ENCODE measurements around the gene AVP.
A peak's percentile ranks its signal among the peaks of the same experiment; 100 is the strongest.

DNA sequence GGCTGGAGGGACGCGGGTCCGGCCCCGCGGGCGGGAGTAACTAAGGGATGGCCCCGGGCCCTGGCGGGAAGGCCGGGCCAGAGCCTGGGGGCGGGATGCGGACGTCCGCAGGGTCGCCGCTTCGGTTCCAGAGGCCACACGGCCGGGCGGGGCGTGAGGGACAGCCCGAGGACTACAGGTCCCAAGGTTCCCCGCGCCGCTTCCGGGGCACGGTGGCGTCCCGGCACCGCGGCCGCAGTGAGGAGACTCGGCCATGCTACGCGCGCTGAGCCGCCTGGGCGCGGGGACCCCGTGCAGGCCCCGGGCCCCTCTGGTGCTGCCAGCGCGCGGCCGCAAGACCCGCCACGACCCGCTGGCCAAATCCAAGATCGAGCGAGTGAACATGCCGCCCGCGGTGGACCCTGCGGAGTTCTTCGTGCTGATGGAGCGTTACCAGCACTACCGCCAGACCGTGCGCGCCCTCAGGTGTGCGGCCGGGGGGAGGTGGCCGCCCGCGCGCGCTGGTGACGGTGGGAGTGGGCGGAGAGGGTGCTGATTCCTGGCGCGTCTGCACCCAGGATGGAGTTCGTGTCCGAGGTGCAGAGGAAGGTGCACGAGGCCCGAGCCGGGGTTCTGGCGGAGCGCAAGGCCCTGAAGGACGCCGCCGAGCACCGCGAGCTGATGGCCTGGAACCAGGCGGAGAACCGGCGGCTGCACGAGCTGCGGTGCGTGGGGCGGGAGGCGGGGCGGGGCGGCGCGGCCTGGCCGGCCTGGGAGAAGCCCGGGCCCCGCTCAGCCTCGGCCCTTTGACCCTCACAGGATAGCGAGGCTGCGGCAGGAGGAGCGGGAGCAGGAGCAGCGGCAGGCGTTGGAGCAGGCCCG is 38.5 kb downstream of the AVP start, which contains the start of gene MRPS26:
- TF ChIP-seq, protein P1, sequence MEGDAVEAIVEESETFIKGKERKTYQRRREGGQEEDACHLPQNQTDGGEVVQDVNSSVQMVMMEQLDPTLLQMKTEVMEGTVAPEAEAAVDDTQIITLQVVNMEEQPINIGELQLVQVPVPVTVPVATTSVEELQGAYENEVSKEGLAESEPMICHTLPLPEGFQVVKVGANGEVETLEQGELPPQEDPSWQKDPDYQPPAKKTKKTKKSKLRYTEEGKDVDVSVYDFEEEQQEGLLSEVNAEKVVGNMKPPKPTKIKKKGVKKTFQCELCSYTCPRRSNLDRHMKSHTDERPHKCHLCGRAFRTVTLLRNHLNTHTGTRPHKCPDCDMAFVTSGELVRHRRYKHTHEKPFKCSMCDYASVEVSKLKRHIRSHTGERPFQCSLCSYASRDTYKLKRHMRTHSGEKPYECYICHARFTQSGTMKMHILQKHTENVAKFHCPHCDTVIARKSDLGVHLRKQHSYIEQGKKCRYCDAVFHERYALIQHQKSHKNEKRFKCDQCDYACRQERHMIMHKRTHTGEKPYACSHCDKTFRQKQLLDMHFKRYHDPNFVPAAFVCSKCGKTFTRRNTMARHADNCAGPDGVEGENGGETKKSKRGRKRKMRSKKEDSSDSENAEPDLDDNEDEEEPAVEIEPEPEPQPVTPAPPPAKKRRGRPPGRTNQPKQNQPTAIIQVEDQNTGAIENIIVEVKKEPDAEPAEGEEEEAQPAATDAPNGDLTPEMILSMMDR (IDR thresholded peaks at IDR 0.05): no peak
- TF ChIP-seq ZFX (IDR thresholded peaks at IDR 0.05; ENCODE audit: borderline replicate concordance): peak; percentile 29; the same call in 1 of the 2 replicates

Data from 22Rv1 (cell line).